HAP-1 (cell line): ENCODE measurements around the gene DPP6.

ENCODE experiments used
- DNase-seq, 2 experiments: peaks; one replicate each; pipeline ENCODE4 v3.0.0-alpha.2; 2016 to 2020; ENCODE audit warnings: low spot score in 2 of 2
- H3K27me3 ChIP-seq: fragments of 250-450 bp; sonication (Bioruptor Pico); 2 replicates; pipeline ENCODE4 v1.5.1; 2020; ENCODE audit warnings: low read depth, mild to moderate bottlenecking, moderate library complexity
- H3K36me3 ChIP-seq: fragments of 250-450 bp; sonication (Bioruptor Pico); replicated peaks from 2 replicates; pipeline ENCODE4 v1.5.1; 2020; ENCODE audit warnings: mild to moderate bottlenecking
- H3K4me1 ChIP-seq: fragments of 250-450 bp; sonication (Bioruptor Pico); 2 replicates; pipeline ENCODE4 v1.5.1; 2020; ENCODE audit warnings: mild to moderate bottlenecking
- H3K4me3 ChIP-seq: fragments of 250-450 bp; sonication (Bioruptor Pico); 2 replicates; pipeline ENCODE4 v1.5.1; 2020; ENCODE audit warnings: mild to moderate bottlenecking, moderate library complexity
- H3K9me3 ChIP-seq: fragments of 250-450 bp; sonication (Bioruptor Pico); 2 replicates; pipeline ENCODE4 v1.5.1; 2020; ENCODE audit warnings: mild to moderate bottlenecking, moderate library complexity
- in situ Hi-C: fragments of 300-500 bp; cut with MboI; formaldehyde crosslinking; loops from 3 replicates; pipeline ENCODE4 v1.14.3; 2020; ENCODE audit warnings: low sequenced_read_pairs, inconsistent platforms, mixed read lengths

Gene DPP6

GRCh38 chr7:154330318-154330717, 278.1 kb downstream of the DPP6 start:
- in situ Hi-C loops = no loop called here
- Histone ChIP-seq H3K9me3 (no peaks in the 10 kb centered on the region), H3K4me3 (no peak overlapping the region), H3K27me3 (no peaks in the 10 kb centered on the region), H3K36me3 (no peaks in the 10 kb centered on the region), H3K4me1 (no peaks in the 10 kb centered on the region)
- no peak for DNase-seq

GRCh38 chr7:154332811-154333580, 280.8 kb downstream of the DPP6 start:
- in situ Hi-C loops = no loop called here
- Histone ChIP-seq H3K4me1 (no peaks in the 10 kb centered on the region), H3K9me3 (no peaks in the 10 kb centered on the region), H3K36me3 (no peaks in the 10 kb centered on the region), H3K27me3 (no peaks in the 10 kb centered on the region), H3K4me3 (no peak overlapping the region)
- no peak for DNase-seq

- in situ Hi-C loops = no loop called here
- Histone ChIP-seq H3K27me3 (no peaks in the 10 kb centered on the region), H3K9me3 (no peaks in the 10 kb centered on the region), H3K4me3 (no peak overlapping the region), H3K4me1 (no peaks in the 10 kb centered on the region), H3K36me3 (no peaks in the 10 kb centered on the region)
- DNase-seq = no peak
Observed at GRCh38 chr7:154336295-154336694, 284.1 kb downstream of the DPP6 start.

GRCh38 chr7:154338701-154339506, 286.7 kb downstream of the DPP6 start:
- no peaks in the 10 kb centered on the region for H3K4me1 ChIP-seq
- in situ Hi-C loops = no loop called here
- H3K9me3 ChIP-seq = no peaks in the 10 kb centered on the region
- no peaks in the 10 kb centered on the region for H3K36me3 ChIP-seq
- no peaks in the 10 kb centered on the region for H3K27me3 ChIP-seq
- DNase-seq = no peak
- H3K4me3 ChIP-seq = no peak overlapping the region

GRCh38 chr7:154342971-154343633, 290.9 kb downstream of the DPP6 start:
- Histone ChIP-seq H3K27me3 (no peaks in the 10 kb centered on the region), H3K4me1 (no peaks in the 10 kb centered on the region), H3K4me3 (no peak overlapping the region), H3K36me3 (no peaks in the 10 kb centered on the region), H3K9me3 (no peaks in the 10 kb centered on the region)
- no peak for DNase-seq
- in situ Hi-C loops = no loop called here

- H3K9me3 ChIP-seq = no peaks in the 10 kb centered on the region
- H3K4me1 ChIP-seq = no peaks in the 10 kb centered on the region
- DNase-seq = no peak
- no peaks in the 10 kb centered on the region for H3K36me3 ChIP-seq
- H3K4me3 ChIP-seq = no peak overlapping the region
- in situ Hi-C loops = no loop called here
- H3K27me3 ChIP-seq = no peaks in the 10 kb centered on the region
Observed at GRCh38 chr7:154343778-154344412, 291.7 kb downstream of the DPP6 start.

- in situ Hi-C loops = no loop called here
- DNase-seq = no peak
Observed at GRCh38 chr7:154345093-154345492, 292.9 kb downstream of the DPP6 start.

GRCh38 chr7:154347700-154348266, 295.6 kb downstream of the DPP6 start:
- no peaks in the 10 kb centered on the region for H3K27me3 ChIP-seq
- H3K4me3 ChIP-seq = no peak overlapping the region
- H3K4me1 ChIP-seq = no peaks in the 10 kb centered on the region
- no peaks in the 10 kb centered on the region for H3K9me3 ChIP-seq
- DNase-seq = no peak
- no peaks in the 10 kb centered on the region for H3K36me3 ChIP-seq
- in situ Hi-C loops = no loop called here

More at GRCh38 chr7:154345093-154345492, 292.9 kb downstream of the DPP6 start:
- Histone ChIP-seq H3K27me3 (no peaks in the 10 kb centered on the region), H3K4me3 (no peak overlapping the region), H3K9me3 (no peaks in the 10 kb centered on the region), H3K36me3 (no peaks in the 10 kb centered on the region), H3K4me1 (no peaks in the 10 kb centered on the region)

GRCh38 chr7:154350892-154351291, 298.7 kb downstream of the DPP6 start:
- no peak for DNase-seq
- H3K36me3 ChIP-seq = no peaks in the 10 kb centered on the region
- in situ Hi-C loops = no loop called here
- no peaks in the 10 kb centered on the region for H3K9me3 ChIP-seq
- H3K27me3 ChIP-seq = no peaks in the 10 kb centered on the region
- H3K4me3 ChIP-seq = no peak overlapping the region
- no peaks in the 10 kb centered on the region for H3K4me1 ChIP-seq

- H3K4me3 ChIP-seq = no peak overlapping the region
- in situ Hi-C loops = no loop called here
Observed at GRCh38 chr7:154353355-154353767, 301.2 kb downstream of the DPP6 start.

GRCh38 chr7:154364170-154364569, 312.0 kb downstream of the DPP6 start:
- Histone ChIP-seq H3K27me3 (no peaks in the 10 kb centered on the region), H3K4me1 (no peaks in the 10 kb centered on the region), H3K9me3 (no peaks in the 10 kb centered on the region), H3K4me3 (no peak overlapping the region), H3K36me3 (no peaks in the 10 kb centered on the region)
- in situ Hi-C loops = no loop called here
- DNase-seq = no peak

More at GRCh38 chr7:154353355-154353767, 301.2 kb downstream of the DPP6 start:
- no peaks in the 10 kb centered on the region for H3K4me1 ChIP-seq
- no peaks in the 10 kb centered on the region for H3K9me3 ChIP-seq
- no peak for DNase-seq
- no peaks in the 10 kb centered on the region for H3K36me3 ChIP-seq
- no peaks in the 10 kb centered on the region for H3K27me3 ChIP-seq

GRCh38 chr7:154371424-154371823, 319.2 kb downstream of the DPP6 start:
- in situ Hi-C loops = no loop called here
- no peak for DNase-seq
- Histone ChIP-seq H3K4me3 (no peak overlapping the region), H3K4me1 (no peaks in the 10 kb centered on the region), H3K36me3 (no peaks in the 10 kb centered on the region), H3K9me3 (no peaks in the 10 kb centered on the region), H3K27me3 (no peaks in the 10 kb centered on the region)

GRCh38 chr7:154372011-154372601, 319.9 kb downstream of the DPP6 start:
- Histone ChIP-seq H3K4me1 (no peaks in the 10 kb centered on the region), H3K27me3 (no peaks in the 10 kb centered on the region), H3K4me3 (no peak overlapping the region), H3K36me3 (no peaks in the 10 kb centered on the region), H3K9me3 (no peaks in the 10 kb centered on the region)
- no peak for DNase-seq
- in situ Hi-C loops = no loop called here
